HG03066 (cell line): Measurements from ENCODE around the gene GIMAP5.

Experiments
- ATAC-seq: cut with Tn5 transposase; IDR thresholded peaks from one replicate; pipeline ENCODE4 v1.9.1; 2021; ENCODE audit warnings: low read depth; ENCODE audit not compliant: unreplicated experiment

Gene GIMAP5

GRCh38 chr7:150734254-150734653 is 3.0 kb upstream of the GIMAP5 start:
- no peak for ATAC-seq

- no peak for ATAC-seq
These were observed 1.4 kb upstream of the GIMAP5 start for GRCh38 chr7:150735596-150736358.

GRCh38 chr7:150736864-150737263 is 354 bp upstream of the GIMAP5 start:
- peak; percentile 26 for ATAC-seq

GRCh38 chr7:150738092-150738491 is 874 bp downstream of the GIMAP5 start:
- ATAC-seq: no peak

GRCh38 chr7:150738591-150739001 is 1.4 kb downstream of the GIMAP5 start:
- no peak for ATAC-seq

- no peak for ATAC-seq
These were observed 1.8 kb downstream of the GIMAP5 start for GRCh38 chr7:150739033-150739432.

- ATAC-seq: no peak
These were observed 2.8 kb downstream of the GIMAP5 start for GRCh38 chr7:150740053-150740452.

GRCh38 chr7:150742286-150742968 is 5.2 kb downstream of the GIMAP5 start:
- ATAC-seq: no peak

GRCh38 chr7:150744041-150744656 is 6.9 kb downstream of the GIMAP5 start:
- ATAC-seq: no peak

- ATAC-seq: no peak
These were observed 7.9 kb downstream of the GIMAP5 start for GRCh38 chr7:150745086-150745485.

GRCh38 chr7:150745876-150746275 is 8.7 kb downstream of the GIMAP5 start:
- no peak for ATAC-seq

GRCh38 chr7:150746921-150747320 is 9.7 kb downstream of the GIMAP5 start:
- ATAC-seq: no peak

GRCh38 chr7:150748376-150748775 is 11.2 kb downstream of the GIMAP5 start:
- ATAC-seq: no peak

- no peak for ATAC-seq
These were observed 14.5 kb downstream of the GIMAP5 start for GRCh38 chr7:150751702-150752101.

GRCh38 chr7:150753239-150753638 is 16.0 kb downstream of the GIMAP5 start:
- no peak for ATAC-seq

- ATAC-seq: no peak
These were observed 16.8 kb downstream of the GIMAP5 start for GRCh38 chr7:150753826-150754603.

- ATAC-seq: no peak
These were observed 17.7 kb downstream of the GIMAP5 start for GRCh38 chr7:150754951-150755350.

- peak; percentile 59 for ATAC-seq
These were observed 18.4 kb downstream of the GIMAP5 start for GRCh38 chr7:150755473-150756099.

- no peak for ATAC-seq
These were observed 18.9 kb downstream of the GIMAP5 start for GRCh38 chr7:150756166-150756565.

GRCh38 chr7:150756858-150757257 is 19.6 kb downstream of the GIMAP5 start:
- ATAC-seq: no peak
